Naive B cell (primary cell): ENCODE data around the gene DBN1. TPM values are rescaled to one million over a fixed set of nuclear protein-coding genes. Genes with fewer than 3 reads are reported as not detected.

Source experiments
- ATAC-seq, 2 donors: fragments of 150-1000 bp; cut with Tn5 transposase; 2 replicates each; pipeline ENCODE4 v1.10.0; 2021; ENCODE audit warnings: low read depth in 2 of 2, mild to moderate bottlenecking in 2 of 2, moderate library complexity in 2 of 2
- DNase-seq: peaks from one replicate; pipeline ENCODE4 v3.0.0; 2022
- H3K27ac Mint-ChIP-seq, 6 donors: one replicate each; pipeline ENCODE4 v1.8.0; 2020 to 2022; ENCODE audit warnings: mild to moderate bottlenecking in 6 of 6, mixed read lengths in 6 of 6, moderate library complexity in 5 of 6, inconsistent platforms in 2 of 6
- H3K27me3 Mint-ChIP-seq, 3 donors: one replicate each; pipeline ENCODE4 v1.8.0; 2021 to 2022; ENCODE audit warnings: mixed read lengths in 3 of 3, mild to moderate bottlenecking in 1 of 3
- H3K36me3 Mint-ChIP-seq, 2 donors: one replicate each; pipeline ENCODE4 v1.8.0; 2020 to 2022; ENCODE audit warnings: mixed read lengths in 2 of 2, inconsistent platforms in 1 of 2, mild to moderate bottlenecking in 1 of 2
- H3K4me1 Mint-ChIP-seq, 3 donors: one replicate each; pipeline ENCODE4 v1.8.0; 2020 to 2022; ENCODE audit warnings: mixed read lengths in 3 of 3, inconsistent platforms in 1 of 3, mild to moderate bottlenecking in 1 of 3, moderate library complexity in 1 of 3
- H3K4me3 Mint-ChIP-seq, 8 donors: one replicate each; pipeline ENCODE4 v1.8.0; 2020 to 2022; ENCODE audit warnings: mild to moderate bottlenecking in 8 of 8, mixed read lengths in 8 of 8, moderate library complexity in 8 of 8, inconsistent platforms in 2 of 8
- H3K9me3 Mint-ChIP-seq, 7 donors: one replicate each; pipeline ENCODE4 v1.8.0; 2020 to 2022; ENCODE audit warnings: mixed read lengths in 7 of 7, mild to moderate bottlenecking in 5 of 7, inconsistent platforms in 2 of 7, moderate library complexity in 1 of 7
- polyA plus RNA-seq, 6 donors: library from polyadenylated mRNA; unstranded; fragments of 300-500 nt; fragmentation: Illumina TruSeq; gene quantifications; one replicate each; pipeline ENCODE4 v1.2.3, GENCODE V29; 2021; ENCODE audit warnings: low read depth in 6 of 6

Gene DBN1
- polyA plus RNA-seq, 6 donors from 2014 or later = 0.31 to 1.9 (median 0.65) TPM; not detected in 2

DNA sequence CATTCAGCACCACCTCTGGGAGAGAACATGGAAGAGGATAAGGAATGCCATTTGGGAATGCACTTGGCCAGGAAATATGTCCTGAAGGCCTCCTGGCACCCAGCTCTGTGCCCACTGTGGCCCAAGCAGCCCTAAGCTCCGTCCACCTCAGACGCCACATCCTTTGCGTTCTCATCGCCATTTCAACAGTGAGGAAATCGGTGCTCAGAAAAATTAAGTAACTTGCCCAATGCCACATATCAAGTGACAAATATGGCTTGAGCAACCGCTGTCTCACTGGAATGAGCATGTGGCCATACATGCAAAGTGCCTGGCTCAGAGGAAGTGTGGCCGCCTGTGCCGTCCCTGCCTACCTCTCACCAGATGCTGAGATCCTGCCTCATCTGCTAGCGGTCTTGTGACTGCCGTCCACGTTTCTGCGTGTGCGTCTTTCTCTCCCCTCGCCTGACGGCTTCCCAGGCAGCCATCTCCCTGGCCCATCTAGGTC is 37.2 kb upstream of the DBN1 start:
- no peaks in the 10 kb centered on the region for H3K27me3 Mint-ChIP-seq
- peak overlapping the region; percentile 91 to 98 (median 95) for H3K4me3 Mint-ChIP-seq
- peak overlapping the region; percentile 93 to 99 (median 98) for H3K27ac Mint-ChIP-seq
- H3K4me1 Mint-ChIP-seq = peaks cover 57 to 70% (median 70%) of the 10 kb centered on the region in 3 donors
- DNase-seq (peak; percentile 80), ATAC-seq (peak; percentile 77)
- peaks cover 17 to 24% of the 10 kb centered on the region in 2 donors for H3K36me3 Mint-ChIP-seq
- peaks cover 0 to 1% (median 0%) of the 10 kb centered on the region in 7 donors for H3K9me3 Mint-ChIP-seq

DNA sequence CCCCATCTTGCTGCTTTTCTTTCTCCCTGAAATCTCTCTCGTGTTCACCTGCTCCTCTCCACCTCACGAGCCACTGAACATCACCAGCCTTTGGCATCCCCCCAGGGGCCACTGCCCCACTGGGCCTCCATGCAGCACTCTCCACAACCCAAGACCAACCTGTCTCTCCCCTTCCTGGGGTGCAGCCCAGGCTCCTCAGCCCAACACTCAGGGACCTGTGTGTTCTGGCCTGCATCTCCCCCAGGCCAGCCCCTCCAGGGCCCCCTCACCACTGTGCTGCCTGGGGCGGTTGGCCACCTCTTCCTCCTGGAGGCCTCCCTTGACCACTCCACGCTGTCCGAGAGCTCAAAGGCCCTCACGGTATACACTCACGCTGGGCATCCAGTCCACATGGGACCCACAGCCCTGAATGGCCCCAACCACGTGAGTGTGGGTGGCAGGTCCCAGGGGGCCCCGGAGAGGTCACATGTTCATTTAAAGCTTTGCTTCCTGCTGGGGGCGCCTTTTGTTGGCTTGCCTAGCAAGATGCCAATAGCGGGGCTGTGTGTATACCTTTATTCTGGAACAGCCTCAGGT is 36.6 kb upstream of the DBN1 start:
- peak; percentile 49 to 54 for ATAC-seq
- Mint-ChIP-seq H3K4me3 (peak overlapping the region; percentile 91 to 98 (median 95)), H3K27me3 (no peaks in the 10 kb centered on the region), H3K4me1 (peaks cover 59 to 70% (median 70%) of the 10 kb centered on the region in 3 donors), H3K27ac (peak overlapping the region; percentile 93 to 99 (median 98)), H3K36me3 (peaks cover 17 to 24% of the 10 kb centered on the region in 2 donors), H3K9me3 (peaks cover 0 to 1% (median 0%) of the 10 kb centered on the region in 7 donors)
- DNase-seq = peak; percentile 58

DNA sequence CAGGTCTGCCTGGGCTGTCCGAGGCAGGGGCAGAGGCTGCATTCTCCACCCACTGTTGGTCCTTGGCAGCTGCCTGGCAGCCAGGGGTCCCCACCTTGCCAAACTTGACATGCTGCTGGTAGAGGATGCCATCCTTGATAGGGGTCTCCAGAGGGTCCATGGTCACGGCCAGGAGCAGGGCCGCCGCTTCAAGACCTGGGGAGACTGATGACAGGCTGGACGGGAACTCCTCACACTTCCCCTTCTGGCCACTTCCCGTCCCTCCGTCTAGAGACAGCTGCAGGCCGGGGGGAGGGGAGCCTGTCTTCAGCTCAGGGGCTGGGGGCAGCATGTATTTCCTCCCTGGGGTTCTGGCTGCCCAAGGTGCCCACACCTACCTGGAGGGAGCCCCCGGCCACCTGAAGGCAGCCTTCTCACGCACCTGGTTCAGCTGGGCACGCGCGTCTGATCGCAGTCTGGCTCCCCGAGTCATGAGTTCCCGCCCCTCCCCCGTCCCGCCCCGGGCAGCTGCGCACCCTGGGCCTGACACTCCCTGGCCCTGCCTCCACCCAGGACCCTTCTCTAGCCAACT is 36.0 kb upstream of the DBN1 start, which contains the start of gene DOK3:
DOK3 (minus strand) TSS at position 446 of the 571 bp plus-strand sequence; CDS start at position 160, 286 bp downstream.
- ATAC-seq = peak; percentile 17 to 24
- Mint-ChIP-seq H3K27me3 (no peaks in the 10 kb centered on the region), H3K4me1 (peaks cover 59 to 68% (median 66%) of the 10 kb centered on the region in 3 donors), H3K27ac (peak within 1 kb of the TSS; percentile 95 to 99 (median 98)), H3K36me3 (peaks cover 17 to 22% of the 10 kb centered on the region in 2 donors), H3K9me3 (peaks cover 0 to 1% (median 0%) of the 10 kb centered on the region in 7 donors), H3K4me3 (peak within 1 kb of the TSS; percentile 91 to 98 (median 95))
- peak; percentile 67 for DNase-seq

DNA sequence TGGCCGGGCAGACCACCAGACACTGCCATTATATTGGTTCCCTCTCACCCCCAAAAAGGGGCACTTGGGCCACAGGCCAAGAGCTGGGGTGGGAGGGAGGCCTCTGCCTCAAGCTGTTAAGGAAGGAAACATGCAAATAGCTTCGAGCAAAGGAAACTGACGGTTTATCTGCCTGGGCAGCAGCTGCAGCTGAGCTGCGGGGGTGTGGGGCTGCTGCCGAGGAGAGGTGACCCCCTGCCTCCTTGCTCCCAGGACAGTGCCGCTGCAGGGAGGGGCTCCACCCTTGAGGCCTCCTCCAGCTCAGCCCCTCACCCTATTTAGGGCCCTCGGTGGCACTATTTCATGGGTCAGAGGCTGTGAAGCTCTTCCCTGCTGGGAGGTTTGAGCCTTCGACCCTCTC is 35.4 kb upstream of the DBN1 start:
- ATAC-seq (peak; percentile 45 to 46), DNase-seq (peak; percentile 71)
- H3K36me3 Mint-ChIP-seq = peaks cover 16 to 17% of the 10 kb centered on the region in 2 donors
- H3K9me3 Mint-ChIP-seq = peaks cover 0 to 1% (median 0%) of the 10 kb centered on the region in 7 donors
- H3K4me3 Mint-ChIP-seq = peak overlapping the region; percentile 91 to 98 (median 95)
- peaks cover 53 to 63% (median 62%) of the 10 kb centered on the region in 3 donors for H3K4me1 Mint-ChIP-seq
- peak overlapping the region; percentile 93 to 99 (median 98) for H3K27ac Mint-ChIP-seq
- H3K27me3 Mint-ChIP-seq = no peaks in the 10 kb centered on the region

DNA sequence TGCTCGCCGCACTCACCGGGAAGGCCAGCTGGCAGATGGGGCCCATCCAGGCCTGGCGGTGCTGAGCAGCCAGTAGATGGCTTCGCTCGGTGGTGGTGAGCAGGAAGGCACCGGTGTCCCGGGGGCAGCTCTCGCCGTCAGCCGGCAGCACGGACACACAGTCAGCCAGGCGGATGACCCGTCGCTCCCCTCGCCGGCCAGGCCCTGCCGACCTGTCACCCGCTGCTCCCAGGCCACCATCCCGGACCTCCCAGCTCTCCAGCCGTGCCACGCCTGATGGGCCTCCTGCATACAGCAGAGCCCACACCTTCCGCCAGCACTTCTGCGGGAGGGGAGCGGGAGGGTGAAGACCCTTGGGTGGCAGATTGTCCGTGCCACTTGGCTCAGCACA is 34.8 kb upstream of the DBN1 start:
- H3K4me3 Mint-ChIP-seq = peak overlapping the region; percentile 91 to 98 (median 95)
- no peaks in the 10 kb centered on the region for H3K27me3 Mint-ChIP-seq
- ATAC-seq = no peak
- peak overlapping the region in 4 of 6 donors; percentile 72 to 99 (median 96) for H3K27ac Mint-ChIP-seq
- DNase-seq = no peak
- H3K4me1 Mint-ChIP-seq = peaks cover 52 to 65% (median 63%) of the 10 kb centered on the region in 3 donors
- H3K9me3 Mint-ChIP-seq = peaks cover 0 to 1% (median 0%) of the 10 kb centered on the region in 7 donors
- H3K36me3 Mint-ChIP-seq = peaks cover 14 to 17% of the 10 kb centered on the region in 2 donors

DNA sequence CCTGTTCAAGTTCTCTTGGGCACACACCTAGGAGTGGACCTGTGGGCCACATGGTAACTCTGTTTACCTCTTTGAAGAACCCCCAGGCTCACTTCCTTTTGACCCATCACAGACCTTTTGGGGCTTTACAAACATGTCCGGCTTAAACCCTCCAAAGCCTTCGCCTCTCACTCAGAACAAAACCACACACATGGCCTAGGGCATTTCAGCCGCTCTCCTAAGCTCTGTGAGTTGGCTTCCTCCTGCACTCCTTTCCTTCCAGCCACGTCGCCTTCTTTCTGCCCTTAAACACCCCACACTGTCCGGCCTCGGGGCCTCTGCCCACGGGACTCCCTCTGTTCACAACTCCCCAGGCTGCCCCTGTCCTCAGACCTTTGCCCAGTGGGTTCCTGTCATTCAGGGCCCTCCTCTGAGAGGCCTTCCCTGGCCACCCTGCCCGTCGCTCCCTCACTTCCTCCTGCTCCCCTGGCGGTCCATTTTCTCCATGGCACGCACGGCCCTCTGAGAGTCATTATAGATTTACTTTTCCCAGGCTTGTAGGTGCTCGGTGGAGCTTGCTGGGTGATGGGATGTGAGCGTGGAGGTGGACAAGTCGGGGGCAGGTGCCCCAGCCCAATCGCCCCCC is 34.3 kb upstream of the DBN1 start:
- H3K4me1 Mint-ChIP-seq = peaks cover 52 to 68% (median 65%) of the 10 kb centered on the region in 3 donors

DNA sequence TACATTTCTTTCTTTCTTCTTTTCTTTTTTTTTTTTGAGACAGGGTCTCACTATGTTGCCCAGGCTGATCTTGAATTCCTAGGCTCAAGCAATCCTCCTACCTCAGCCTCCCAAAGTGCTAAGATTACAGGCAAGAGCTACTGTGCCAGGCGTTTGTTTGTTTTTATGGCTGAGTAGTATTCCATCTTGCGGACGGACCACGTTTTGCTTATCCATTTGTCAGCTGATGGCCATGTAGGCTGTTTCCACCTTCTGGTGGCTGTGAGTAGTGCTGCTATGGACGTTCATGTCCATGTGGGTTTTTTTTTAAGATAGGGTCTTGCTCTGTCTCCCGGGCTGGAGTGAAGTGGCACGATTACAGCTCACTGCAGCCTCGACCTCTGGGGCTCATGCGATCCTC is 33.7 kb upstream of the DBN1 start:
- Mint-ChIP-seq H3K27ac (peak overlapping the region in 5 of 6 donors; percentile 72 to 95 (median 88)), H3K9me3 (peaks cover 0 to 1% (median 0%) of the 10 kb centered on the region in 7 donors), H3K4me3 (peak overlapping the region in 7 of 8 donors; percentile 91 to 98 (median 94)), H3K27me3 (no peaks in the 10 kb centered on the region), H3K36me3 (peaks cover 20 to 22% of the 10 kb centered on the region in 2 donors), H3K4me1 (peaks cover 57 to 70% (median 70%) of the 10 kb centered on the region in 3 donors)
- DNase-seq (peak; percentile 32), ATAC-seq (no peak)

More for the DNA sequence above, 34.3 kb upstream of the DBN1 start:
- ATAC-seq (no peak), DNase-seq (peak; percentile 37)
- H3K27ac Mint-ChIP-seq = peak overlapping the region; percentile 66 to 95 (median 85)
- H3K4me3 Mint-ChIP-seq = peak overlapping the region; percentile 91 to 98 (median 95)
- peaks cover 17 to 18% of the 10 kb centered on the region in 2 donors for H3K36me3 Mint-ChIP-seq
- no peaks in the 10 kb centered on the region for H3K27me3 Mint-ChIP-seq
- H3K9me3 Mint-ChIP-seq = peaks cover 0 to 1% (median 0%) of the 10 kb centered on the region in 7 donors

DNA sequence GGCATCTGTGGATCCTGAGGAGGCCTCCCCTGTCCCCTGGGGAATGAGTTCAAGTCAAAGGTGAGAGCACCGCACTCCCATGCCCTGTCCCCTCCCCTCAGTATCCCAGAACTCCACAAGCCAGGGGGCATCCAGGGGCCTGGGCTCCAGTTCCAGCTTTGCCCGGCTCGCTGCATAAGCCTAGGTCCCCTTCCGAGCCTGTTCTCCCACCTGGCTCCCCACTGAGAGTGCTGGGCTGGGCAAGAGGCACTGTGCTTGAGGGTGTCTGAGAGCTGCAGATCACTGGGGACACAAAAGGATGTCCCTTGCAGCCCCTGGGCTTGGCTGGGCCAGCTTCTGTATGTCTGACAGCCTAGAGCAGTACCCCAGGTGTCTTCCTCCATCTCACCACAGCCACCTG is 31.6 kb upstream of the DBN1 start:
- H3K27ac Mint-ChIP-seq = peak overlapping the region in 2 of 6 donors; percentile 35 to 84
- H3K27me3 Mint-ChIP-seq = no peaks in the 10 kb centered on the region
- H3K4me3 Mint-ChIP-seq = no peak overlapping the region
- DNase-seq (no peak), ATAC-seq (no peak)
- peaks cover 15 to 16% of the 10 kb centered on the region in 2 donors for H3K36me3 Mint-ChIP-seq
- H3K4me1 Mint-ChIP-seq = peaks cover 54 to 75% (median 74%) of the 10 kb centered on the region in 3 donors
- H3K9me3 Mint-ChIP-seq = peaks cover 0 to 1% (median 0%) of the 10 kb centered on the region in 7 donors

DNA sequence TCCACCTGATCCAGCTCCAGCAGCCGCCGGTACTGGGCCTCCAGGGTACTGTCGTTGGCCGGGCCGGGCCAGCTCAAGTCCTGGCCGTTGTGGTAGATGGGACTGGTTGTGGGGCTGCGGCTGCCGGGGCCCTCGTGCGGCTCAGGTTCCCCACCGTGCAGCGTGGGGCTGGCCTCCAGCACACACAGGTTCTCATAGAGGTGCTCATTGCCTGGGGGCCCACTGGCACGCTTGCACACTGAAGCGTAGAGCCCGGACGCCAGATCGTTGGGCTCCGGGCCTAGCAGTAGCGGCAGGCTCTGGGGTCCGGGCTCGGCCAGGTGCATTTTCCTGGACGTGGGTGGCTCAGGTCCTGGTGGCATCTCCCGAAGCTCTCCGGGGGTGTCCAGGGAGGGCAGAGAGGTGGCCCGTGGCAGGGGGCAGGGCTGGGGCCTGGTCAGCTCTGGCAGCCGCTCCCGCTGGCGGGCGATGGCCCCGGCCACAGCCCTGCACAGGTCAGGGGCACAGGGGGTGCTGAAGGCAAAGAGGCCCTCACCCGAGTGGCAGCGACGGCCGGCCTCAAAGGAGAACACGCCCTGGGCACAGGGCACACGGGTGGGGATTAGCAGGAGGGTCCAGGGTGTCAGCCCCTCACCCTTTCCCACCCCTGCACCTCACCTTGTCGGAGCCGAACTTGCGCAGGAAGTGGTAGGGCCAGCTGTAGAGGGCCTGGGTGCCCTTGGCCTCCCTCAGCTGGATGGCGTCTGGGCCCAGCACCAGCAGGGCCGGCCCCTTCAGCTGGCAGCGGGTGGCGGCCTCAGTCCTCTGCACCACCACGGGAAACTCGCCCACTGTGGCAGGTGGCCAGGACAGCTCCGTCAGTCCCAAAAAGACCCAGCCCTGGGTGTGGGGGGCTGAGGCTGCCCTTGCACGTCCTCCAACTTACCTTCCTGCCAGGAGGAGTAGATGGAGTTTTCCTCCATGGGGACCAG is 30.9 kb upstream of the DBN1 start:
- Mint-ChIP-seq H3K27ac (no peak overlapping the region), H3K9me3 (peaks cover 0 to 1% (median 0%) of the 10 kb centered on the region in 7 donors), H3K36me3 (peaks cover 15 to 16% of the 10 kb centered on the region in 2 donors), H3K27me3 (peaks cover 0 to 3% (median 0%) of the 10 kb centered on the region in 3 donors), H3K4me1 (peaks cover 53 to 75% (median 67%) of the 10 kb centered on the region in 3 donors), H3K4me3 (no peak overlapping the region)
- DNase-seq (no peak), ATAC-seq (no peak)

DNA sequence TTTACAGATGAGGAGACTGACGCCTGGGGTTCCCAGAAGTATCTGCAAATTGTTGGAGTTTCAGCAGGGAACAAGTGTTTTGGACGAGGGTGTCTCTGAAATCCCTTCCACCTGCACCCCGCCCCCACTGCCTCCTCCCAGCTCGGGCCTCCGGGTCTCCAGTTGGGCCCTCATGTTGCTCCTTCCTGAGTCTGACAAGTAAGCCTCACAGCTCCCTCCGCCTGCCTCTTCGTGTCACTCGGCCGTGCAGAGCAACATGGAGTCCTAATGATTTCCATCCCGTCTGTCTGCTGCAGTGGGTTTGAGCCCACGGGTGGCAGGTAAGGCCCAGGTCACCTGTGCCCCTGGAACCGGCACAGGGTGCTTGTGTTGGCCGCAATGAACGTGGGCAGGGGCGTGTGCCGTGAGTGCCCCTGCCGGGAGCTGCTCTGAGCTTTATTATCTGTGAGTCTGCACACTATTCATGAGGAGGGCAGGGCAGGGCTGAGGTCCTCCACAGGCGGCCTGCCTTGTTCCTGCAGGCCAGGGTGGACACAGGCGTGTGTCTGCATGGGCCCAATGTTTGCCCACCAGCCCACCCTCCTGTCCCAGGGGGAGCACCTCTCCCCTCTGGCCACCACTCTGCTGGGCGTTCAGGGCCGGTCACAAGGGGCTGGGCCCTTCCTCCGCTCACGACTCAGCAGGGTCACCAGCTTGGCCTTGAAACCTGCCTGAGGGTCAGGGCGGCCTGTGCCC is 30.1 kb upstream of the DBN1 start:
- peaks cover 49 to 73% (median 63%) of the 10 kb centered on the region in 3 donors for H3K4me1 Mint-ChIP-seq

DNA sequence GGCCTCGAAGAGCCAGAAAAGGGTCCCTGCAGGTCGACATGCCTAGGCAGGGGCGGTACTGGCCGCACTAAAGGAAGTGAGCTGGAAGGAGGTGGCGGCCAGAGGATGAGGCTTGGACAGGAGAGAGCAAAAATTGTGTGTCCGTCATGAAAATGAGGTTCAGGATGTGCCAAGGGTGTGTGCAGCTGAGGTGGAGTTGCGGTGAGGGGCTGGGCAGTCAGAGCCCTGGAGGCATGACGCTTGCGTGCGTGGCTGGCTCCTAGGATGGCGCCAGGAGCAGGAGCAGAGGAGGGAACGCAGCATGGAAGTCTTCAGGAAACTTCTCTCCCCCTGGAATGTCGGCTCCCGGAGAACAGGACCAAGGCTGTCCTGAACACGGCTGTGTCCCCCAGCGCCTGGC is 29.5 kb upstream of the DBN1 start:
- Mint-ChIP-seq H3K27ac (peak overlapping the region in 3 of 6 donors; percentile 1 to 72 (median 67)), H3K9me3 (no peaks in the 10 kb centered on the region), H3K36me3 (peaks cover 12 to 15% of the 10 kb centered on the region in 2 donors), H3K27me3 (peaks cover 4 to 8% (median 7%) of the 10 kb centered on the region in 3 donors), H3K4me1 (peaks cover 52 to 75% (median 63%) of the 10 kb centered on the region in 3 donors), H3K4me3 (peak overlapping the region in 4 of 8 donors; percentile 25 to 77 (median 64))
- no peak for ATAC-seq
- DNase-seq = no peak

More for the DNA sequence above, 30.1 kb upstream of the DBN1 start:
- Mint-ChIP-seq H3K27ac (no peak overlapping the region), H3K27me3 (peaks cover 3 to 8% (median 4%) of the 10 kb centered on the region in 3 donors), H3K4me3 (peak overlapping the region in 1 of 8 donors; percentile 9), H3K36me3 (peaks cover 15 to 16% of the 10 kb centered on the region in 2 donors), H3K9me3 (no peaks in the 10 kb centered on the region)
- DNase-seq (no peak), ATAC-seq (no peak)
